ENCODE data around the gene DOK7.

DNA sequence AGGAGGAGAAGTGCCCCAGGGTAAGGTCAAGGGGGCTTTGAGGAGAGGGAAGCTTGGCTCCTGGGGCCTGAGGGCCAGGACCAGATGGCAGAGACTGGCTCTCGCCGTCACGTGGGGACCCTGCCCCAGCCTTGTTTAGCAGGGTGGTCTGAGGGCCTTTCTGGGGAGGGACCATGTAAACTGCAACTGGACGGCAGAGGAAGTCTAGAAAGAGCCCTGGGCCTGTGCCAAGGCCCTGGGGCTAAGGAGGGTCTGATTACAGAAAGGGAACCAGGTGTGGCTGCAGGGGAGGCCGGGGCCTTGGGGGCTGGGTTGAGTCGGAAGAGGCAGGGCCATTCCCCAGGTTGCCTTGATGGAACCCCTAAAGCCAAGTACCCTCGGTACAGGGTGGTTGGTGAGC lies 23.1 kb upstream of the DOK7 start:
- TF ChIP-seq, protein P1, sequence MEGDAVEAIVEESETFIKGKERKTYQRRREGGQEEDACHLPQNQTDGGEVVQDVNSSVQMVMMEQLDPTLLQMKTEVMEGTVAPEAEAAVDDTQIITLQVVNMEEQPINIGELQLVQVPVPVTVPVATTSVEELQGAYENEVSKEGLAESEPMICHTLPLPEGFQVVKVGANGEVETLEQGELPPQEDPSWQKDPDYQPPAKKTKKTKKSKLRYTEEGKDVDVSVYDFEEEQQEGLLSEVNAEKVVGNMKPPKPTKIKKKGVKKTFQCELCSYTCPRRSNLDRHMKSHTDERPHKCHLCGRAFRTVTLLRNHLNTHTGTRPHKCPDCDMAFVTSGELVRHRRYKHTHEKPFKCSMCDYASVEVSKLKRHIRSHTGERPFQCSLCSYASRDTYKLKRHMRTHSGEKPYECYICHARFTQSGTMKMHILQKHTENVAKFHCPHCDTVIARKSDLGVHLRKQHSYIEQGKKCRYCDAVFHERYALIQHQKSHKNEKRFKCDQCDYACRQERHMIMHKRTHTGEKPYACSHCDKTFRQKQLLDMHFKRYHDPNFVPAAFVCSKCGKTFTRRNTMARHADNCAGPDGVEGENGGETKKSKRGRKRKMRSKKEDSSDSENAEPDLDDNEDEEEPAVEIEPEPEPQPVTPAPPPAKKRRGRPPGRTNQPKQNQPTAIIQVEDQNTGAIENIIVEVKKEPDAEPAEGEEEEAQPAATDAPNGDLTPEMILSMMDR (conservative IDR thresholded peaks at IDR 0.05) = no peak
- no peak for TF ChIP-seq EZH2 (IDR thresholded peaks at IDR 0.05; ENCODE audit: low read depth)

Measured in PC-9 (cell line).